GM18508 (cell line): ENCODE measurements around the gene FEZ2.
"Not testable (repeated sequence)": the region's sequence is repeated elsewhere in the genome, so short reads cannot be mapped to it uniquely, and the experiment has no call there.

ENCODE experiments used
- ATAC-seq: cut with Tn5 transposase; IDR thresholded peaks from one replicate; pipeline ENCODE4 v1.9.1; 2021; ENCODE audit warnings: moderate number of reproducible peaks; ENCODE audit not compliant: insufficient read depth, unreplicated experiment

Gene FEZ2

GRCh38 chr2:36597532-36598377, at the start of gene FEZ2:
FEZ2 (minus strand) TSS chr2:36598168; CDS start chr2:36598142, 26 bp downstream.
- ATAC-seq: peak; percentile 96

DNA sequence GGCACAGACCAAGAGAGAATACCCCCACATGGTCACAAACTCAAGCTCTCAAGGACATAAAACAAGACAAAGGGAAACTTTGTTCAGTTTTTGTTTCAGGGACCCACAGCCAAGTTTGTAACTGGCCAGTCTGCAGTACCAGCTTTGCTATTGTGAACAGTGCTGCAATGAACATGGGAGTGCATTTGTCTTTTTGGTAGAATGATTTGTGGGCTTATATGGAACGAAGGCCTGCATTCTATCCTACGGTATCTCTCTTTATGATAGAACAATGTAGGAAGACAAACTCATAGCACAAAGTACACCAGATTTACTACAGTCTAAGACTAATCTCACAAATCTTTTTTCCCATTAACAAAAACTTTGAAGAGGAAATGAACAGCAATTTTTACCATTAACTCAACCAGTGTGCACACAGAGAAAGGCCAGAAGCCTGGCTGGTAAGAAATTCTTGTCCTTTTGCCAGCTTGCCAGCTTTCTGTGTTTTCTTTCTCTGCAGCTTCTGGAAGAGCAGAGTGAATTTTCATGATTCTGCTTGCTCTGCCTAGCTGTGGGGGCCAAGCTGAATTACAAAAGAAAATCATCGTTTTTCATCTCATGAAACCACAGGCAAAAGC, 37.1 kb upstream of the FEZ2 start:
- no peak for ATAC-seq

DNA sequence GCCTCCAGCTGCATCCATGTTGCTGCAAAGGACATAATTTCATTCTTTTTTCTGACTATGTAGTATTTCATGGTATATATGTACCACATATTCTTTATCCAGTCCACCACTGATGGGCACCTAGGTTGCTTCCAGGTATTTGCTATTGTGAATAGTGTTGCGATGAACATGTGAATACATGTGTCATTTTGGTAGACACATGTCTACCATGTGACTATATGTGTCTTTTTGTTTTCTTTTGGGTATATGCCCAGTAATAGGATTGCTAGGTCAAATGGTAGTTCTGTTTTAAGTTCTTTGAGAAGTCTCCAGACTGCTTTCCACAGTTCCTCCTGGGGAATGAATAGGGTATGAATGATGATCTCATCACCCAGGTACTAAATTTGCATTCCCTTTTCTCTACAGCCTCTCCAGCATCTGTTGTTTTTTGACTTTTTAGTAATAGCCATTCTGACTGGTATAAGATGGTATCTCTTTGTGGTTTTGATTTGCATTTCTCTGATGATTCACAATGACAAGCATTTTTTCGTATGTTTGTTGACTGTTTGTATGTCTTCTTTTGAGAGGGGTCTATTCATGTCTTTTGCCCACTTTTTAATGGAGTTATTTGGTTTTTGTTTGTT, 35.6 kb upstream of the FEZ2 start:
- no peak for ATAC-seq

GRCh38 chr2:36626756-36627155, 28.8 kb upstream of the FEZ2 start:
- ATAC-seq: no peak

DNA sequence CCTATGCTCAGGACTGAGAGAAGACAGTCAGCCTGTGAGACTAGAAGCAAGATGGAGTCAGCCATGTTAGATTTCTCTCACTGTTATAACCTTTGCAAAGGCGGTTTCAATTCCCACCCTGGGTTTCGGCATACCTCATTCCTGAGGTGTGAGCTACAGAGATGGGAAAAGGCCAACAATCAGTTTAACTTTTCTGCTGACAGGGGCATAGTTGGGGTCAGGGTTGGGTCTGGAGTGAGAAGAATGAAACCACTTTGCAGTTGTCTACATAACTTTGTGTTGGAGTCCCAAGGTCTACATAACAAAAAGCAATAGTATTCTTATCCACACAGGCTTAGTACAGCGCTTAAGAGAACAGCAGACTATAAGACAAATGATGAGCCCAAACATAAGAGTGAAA, 28.1 kb upstream of the FEZ2 start:
- ATAC-seq: no peak

GRCh38 chr2:36625304-36625703, 27.3 kb upstream of the FEZ2 start:
- ATAC-seq: no peak

GRCh38 chr2:36620321-36620720, 22.4 kb upstream of the FEZ2 start:
- no peak for ATAC-seq

DNA sequence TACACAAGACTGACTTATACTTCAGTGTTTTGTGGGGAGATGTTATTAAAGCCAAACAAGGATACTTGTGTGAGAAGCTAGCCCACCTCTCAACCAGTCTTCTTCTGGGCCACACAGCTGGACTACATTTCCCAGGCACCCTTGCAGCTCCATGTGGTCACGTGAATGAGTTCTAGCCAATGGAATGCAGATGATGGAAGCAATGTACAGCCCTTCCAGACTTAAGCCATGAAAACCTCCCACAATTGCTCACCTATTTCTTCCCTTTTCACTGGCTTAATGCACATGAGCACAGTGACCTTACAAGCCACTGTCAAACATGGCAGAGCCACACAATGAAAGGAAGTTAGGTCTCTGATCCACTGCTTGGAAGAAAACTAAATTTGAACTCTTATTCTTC, 20.4 kb upstream of the FEZ2 start:
- ATAC-seq: peak; percentile 96

DNA sequence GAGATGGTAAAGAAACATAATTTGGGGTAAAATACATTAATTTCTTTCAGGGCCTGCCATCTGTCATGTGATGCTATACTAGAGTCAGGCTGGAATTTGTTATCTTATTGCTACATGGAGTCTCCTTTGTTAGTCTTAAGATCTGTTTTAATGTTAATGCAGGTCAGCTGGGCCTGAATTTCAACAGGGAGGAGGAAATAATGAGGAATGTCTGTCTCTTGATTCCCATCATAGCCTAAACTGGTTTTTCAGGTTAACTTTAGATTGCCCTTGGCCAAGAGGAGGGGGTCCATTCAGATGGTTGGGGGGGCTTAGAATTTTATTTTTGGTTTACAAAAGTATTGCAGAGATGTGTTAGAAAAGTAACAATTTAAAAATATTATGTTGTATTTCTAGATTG, 19.0 kb upstream of the FEZ2 start:
- ATAC-seq: no peak

DNA sequence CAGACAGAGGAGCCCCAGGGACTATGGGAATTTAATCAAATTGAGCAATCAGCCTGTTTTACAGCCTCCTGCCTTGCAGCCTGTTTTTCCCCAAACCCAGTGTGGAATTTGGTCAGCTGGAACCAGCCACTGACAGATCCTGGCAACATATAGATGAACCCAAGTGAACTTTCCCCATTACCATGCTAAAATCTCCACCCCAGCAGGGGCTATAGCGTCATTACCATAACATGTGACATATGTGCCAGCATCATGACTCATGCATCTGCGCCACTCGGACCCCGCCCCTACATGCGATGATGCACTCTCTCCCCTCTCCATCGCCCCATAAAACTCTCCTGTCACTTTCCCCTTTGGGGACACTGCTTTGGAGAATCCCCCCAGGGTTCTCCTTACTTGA, 17.3 kb upstream of the FEZ2 start:
- ATAC-seq: no peak

GRCh38 chr2:36613801-36614200, 15.8 kb upstream of the FEZ2 start:
- no peak for ATAC-seq

DNA sequence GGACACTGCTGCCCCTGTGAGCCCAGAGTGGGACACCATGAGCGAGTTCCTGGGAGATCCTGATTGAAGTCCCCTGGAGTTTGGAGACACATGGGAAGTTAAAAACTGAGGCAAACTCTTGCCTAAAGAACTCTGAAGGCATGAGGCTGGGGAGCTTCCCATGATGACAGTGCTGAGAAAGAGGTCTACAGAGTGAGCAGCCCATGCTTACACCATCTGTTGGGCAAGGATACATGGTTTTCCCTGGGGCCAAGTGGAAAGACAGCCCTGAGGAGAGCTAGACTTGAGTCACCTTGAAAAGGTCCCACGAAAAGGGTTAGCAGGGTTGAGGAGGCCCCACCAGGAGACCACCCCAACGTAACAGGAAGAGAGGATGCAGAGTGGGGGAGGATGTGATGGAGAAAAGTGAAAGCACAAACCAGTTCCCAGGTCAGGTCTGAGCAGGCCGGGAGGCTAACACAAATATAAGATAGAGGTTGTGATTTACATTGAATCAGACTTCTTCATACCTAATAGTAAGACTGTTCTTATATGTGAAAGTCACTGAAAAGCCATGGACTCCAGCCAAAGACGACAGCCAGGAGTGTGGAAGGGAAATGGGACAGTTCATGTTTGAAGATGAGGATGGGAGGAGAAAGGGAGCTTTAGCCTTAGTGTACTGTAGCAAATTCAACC, 13.5 kb upstream of the FEZ2 start:
- no peak for ATAC-seq

DNA sequence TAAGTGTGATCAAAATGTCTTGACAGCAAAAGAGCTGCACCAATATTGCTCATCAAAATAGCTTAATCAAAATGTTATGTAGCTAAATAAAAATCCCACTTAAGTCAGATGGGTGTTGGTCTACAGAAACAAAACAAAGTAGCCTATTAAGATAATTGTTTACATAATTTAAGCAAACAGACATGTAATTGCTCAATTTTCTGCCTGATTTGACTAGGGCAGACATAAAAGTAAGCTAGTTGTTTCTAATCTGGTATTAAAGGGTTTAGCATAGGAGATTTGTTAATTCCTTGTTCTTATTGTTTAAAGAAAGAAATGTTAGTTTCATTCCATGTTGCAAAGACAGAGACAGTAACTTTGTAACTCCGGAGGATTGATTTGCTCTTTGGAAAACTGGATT, 11.5 kb upstream of the FEZ2 start:
- no peak for ATAC-seq

GRCh38 chr2:36607947-36608346, 10.0 kb upstream of the FEZ2 start:
- ATAC-seq: no peak

- ATAC-seq: no peak
Observed at GRCh38 chr2:36606925-36607324, 9.0 kb upstream of the FEZ2 start.

- no peak for ATAC-seq
Observed at GRCh38 chr2:36605273-36605672, 7.3 kb upstream of the FEZ2 start.

- ATAC-seq: not testable (repeated sequence)
Observed at GRCh38 chr2:36603629-36604028, 5.7 kb upstream of the FEZ2 start.

DNA sequence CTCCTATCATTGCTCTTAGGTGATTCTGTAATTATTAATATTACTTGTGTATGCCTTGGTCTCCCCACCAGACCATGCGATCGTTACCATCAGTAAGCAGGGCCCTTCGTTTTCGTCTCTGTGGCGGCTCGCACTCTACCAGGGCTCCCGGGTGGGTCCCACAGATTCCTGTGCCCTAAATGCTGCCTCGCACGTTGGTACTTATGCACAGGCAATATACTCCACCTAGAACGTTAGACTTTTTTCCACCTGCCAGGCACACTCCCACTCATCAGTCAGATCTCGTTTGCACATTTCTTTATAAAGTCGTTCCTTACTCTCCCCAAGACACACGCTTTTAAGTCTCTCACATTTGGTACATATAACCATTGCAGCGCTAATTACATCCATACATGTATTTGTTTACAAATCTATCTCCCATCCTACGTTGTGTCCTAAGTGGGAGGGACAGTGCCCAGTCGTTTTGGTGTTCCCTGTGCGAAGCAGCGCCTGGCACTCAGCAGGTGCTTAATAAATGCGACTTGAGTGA, 901 bp downstream of the FEZ2 start:
- no peak for ATAC-seq

DNA sequence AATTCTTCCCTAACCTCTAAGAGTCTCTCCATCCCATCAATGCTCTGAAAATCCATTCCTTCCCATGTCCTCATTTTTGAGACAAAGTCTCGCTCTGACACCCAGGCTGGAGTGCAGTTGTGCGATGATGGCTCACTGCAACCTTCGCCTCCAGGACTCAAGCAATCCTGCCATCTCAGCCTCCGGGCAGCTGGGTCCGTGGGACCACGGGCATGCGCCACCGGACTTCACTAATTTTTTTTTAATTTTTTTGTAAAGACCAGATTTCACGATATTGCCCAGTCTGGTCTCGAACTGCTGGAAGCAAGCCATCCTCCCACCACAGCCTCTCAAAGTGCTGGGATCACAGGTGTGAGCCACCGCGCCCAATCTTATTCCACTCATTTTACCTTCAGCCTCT, 1.6 kb downstream of the FEZ2 start:
- ATAC-seq: no peak

DNA sequence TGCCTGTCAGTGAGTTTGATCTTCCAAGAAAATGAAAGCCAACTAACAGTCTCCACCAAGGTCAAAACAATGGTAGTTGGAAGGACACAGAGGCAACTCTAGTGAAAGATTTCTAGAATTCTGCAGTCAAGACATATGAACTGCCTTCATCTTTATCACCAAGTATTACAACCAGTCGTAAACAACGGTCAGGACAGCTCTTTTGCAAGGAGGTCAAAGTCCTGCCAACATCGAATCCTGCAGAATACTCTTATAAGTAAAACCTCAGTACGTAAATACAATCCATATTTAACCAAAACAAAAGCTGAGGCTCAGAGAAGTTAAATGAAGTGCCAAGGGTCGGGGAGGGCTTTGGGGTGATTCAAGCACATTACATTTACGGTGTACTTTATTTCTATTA, 3.1 kb downstream of the FEZ2 start:
- no peak for ATAC-seq

DNA sequence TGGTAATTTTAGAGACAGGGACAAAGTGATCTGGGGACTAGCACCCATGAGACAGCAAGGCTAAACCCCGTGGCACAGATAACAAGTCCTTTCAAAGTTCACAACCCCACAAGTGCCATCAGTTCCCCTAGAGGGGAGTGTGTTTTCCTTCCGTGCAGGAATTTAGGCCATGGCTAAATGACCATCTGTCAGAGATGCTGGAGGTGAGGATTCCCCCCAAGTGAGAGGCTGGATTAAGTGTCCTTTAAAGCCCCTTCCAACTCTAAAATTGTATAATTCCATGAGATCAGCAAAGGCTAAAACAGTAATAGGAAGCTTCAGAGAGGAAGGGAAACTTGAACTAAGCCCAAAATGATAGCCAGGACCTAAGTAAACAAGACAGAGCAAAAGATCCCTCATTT, 8.7 kb downstream of the FEZ2 start:
- no peak for ATAC-seq
